Measurements from ENCODE around the gene GDPD1.

Gene GDPD1

GRCh38 chr17:59315866-59316265 is 95.6 kb downstream of the GDPD1 start:
- H4K20me1 ChIP-seq: no peaks in the 10 kb centered on the region
- no peak overlapping the region for H3K27ac ChIP-seq
- peak overlapping the region in 2 of 11 experiments; percentile 2 to 34; a peak in 3 of 22 replicates for H3K4me2 ChIP-seq
- peaks cover 0 to 18% (median 0%) of the 10 kb centered on the region in 10 experiments; a peak in 6 of 20 replicates for H3K4me1 ChIP-seq
- H3K36me3 ChIP-seq: no peaks in the 10 kb centered on the region
- no peak for TF ChIP-seq Cebpa-rat (IDR thresholded peaks at IDR 0.05)
- no peaks in the 10 kb centered on the region for H3K9me3 ChIP-seq (replicated peaks in 1 of 11)
- H3K4me3 ChIP-seq: no peak overlapping the region
- H3K9ac ChIP-seq: no peak overlapping the region
- H3K27me3 ChIP-seq: no peaks in the 10 kb centered on the region

All from BLaER1 treated with 17β-estradiol and CSF1 and Interleukin-3, amounts not matched to agents 10 nM and 100 nM (cell line).